ENCODE measurements around the gene TRIM71.

DNA sequence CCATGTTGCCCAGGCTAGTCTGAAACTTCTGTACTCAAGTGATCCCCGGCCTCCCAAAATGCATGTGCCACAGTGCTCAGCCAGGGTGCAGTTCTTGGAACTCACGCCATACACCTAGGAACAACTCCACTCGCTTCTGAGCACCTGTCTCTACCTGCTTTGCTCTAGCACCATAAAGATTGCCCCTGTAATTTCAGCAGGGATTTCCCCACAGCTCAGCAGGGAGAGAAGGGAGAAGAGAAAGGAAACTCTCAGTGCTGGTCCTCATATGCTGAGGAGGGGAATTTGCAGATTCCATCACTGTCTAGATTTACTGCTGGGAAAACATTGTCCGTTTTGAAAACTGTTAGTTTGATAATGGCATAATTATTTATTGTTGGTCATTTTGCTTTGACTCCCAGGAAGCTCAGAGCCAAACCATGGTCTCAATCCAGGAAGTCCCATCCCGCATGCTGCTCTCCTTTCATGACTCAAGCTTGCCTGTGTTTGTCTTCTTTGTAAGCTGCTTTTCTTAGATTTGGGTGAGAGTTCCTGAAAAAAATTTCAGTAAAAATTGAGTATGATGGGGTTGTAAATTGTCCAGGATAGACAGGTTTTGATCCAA lies 24.2 kb downstream of the TRIM71 start:
- TF ChIP-seq CTCF (IDR thresholded peaks at IDR 0.05): no peak
- TF ChIP-seq POLR2A (IDR thresholded peaks at IDR 0.05): no peak

All from Peyer's patch (tissue), 4 donors.